Fibroblast of mammary gland (primary cell): ENCODE measurements around the gene MYLK4.
A peak's percentile ranks its signal among the peaks of the same experiment; 100 is the strongest.

ENCODE experiments used
- DNase-seq: peaks from one replicate; pipeline ENCODE4 v3.0.0-alpha.2; 2010; ENCODE audit warnings: low read depth
- H3K4me3 ChIP-seq: 2 replicates; pipeline ENCODE4 v1.5.1; 2011; ENCODE audit warnings: low read depth, mild to moderate bottlenecking, low read length, moderate library complexity; ENCODE audit not compliant: control insufficient read depth
- TF ChIP-seq, protein P1 (sequence below): conservative IDR thresholded peaks from 2 replicates; pipeline ENCODE4 v1.5.1; 2011; ENCODE audit warnings: low read depth, low read length, inconsistent platforms; ENCODE audit not compliant: control insufficient read depth, insufficient read depth

MYLK4 gene

DNA sequence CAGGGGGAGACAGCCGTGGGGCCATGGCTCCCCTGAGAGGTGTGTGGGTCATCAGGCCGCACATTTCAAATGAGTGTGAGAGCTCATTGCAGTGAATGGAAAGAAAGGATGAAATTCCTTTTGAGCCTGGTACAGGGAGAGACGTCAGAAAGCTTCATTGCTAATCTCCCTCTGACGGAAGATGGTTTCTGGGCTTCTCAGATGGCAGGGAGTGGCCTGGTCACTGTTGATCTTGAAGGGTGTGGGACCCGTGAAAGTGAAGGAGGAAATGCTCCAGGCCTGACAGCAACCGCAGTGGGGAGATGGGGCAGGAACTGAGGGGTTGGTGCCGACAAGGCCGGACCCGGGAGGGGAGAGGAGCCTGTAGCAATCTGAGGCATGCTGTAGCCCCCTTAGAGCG lies 127.4 kb downstream of the MYLK4 start:
- H3K4me3 ChIP-seq, result no peak overlapping the region
- TF ChIP-seq, protein P1, sequence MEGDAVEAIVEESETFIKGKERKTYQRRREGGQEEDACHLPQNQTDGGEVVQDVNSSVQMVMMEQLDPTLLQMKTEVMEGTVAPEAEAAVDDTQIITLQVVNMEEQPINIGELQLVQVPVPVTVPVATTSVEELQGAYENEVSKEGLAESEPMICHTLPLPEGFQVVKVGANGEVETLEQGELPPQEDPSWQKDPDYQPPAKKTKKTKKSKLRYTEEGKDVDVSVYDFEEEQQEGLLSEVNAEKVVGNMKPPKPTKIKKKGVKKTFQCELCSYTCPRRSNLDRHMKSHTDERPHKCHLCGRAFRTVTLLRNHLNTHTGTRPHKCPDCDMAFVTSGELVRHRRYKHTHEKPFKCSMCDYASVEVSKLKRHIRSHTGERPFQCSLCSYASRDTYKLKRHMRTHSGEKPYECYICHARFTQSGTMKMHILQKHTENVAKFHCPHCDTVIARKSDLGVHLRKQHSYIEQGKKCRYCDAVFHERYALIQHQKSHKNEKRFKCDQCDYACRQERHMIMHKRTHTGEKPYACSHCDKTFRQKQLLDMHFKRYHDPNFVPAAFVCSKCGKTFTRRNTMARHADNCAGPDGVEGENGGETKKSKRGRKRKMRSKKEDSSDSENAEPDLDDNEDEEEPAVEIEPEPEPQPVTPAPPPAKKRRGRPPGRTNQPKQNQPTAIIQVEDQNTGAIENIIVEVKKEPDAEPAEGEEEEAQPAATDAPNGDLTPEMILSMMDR, result no peak
- no peak for DNase-seq

DNA sequence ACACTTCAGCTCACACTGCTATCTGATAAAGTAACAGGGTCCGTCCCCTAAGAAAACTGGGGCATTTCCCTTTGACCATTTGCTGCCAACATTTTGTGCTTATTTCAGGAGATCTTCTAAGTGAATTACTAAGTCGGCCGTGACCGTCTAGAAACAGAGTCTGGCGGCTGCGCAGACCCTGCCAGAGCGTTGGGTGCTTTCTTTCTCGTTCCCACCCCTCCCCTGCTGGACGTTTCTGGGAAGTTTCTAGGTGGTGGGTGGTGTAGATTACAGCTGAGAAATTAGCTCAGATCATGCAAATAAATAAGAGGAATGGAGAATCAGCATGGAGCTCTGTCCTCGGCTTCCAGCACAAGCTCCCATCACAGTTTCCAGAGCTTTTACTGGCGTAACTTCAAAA lies 128.1 kb downstream of the MYLK4 start:
- DNase-seq, result peak; percentile 23
- TF ChIP-seq, protein P1, result peak; percentile 15
- H3K4me3 ChIP-seq, result no peak overlapping the region

DNA sequence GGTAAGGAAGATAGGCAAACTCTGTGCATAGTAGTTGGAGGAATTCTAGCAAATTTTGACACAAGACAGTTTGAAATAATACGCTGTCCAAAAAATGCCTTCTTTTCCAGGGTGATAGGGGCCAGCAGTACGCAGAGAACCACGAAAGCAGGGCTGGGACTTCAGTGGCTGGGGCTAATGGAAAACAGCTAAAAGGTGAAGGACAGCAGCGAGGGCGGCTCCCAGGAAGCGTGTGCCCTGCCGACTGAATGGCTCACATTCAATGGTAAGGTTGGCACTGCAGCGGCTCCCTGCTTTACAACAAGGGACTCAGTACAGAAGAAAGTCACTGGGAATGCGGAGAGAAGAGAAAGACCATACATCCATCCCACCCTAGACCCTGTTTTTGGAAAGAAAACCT lies 131.1 kb downstream of the MYLK4 start:
- DNase-seq, result no peak
- TF ChIP-seq, protein P1, result no peak
- H3K4me3 ChIP-seq, result no peak overlapping the region

DNA sequence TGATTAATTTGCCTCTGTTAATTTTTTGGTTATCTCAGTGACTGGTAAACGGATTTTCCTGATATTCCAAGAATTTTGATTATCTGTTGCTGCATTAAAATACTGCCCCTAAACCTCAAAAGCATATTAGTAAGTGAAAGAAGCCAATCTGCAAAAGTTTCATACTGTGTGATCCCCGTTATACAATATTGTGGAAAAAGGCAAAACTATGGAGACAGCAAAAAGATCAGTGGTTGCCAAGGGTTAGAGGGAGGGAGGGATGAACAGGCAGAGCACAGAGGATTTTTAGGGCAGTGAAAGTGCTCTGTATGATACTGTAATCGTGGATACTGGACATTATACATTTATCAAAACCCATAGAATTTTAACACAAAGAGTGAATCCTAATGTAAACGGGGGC lies 133.0 kb downstream of the MYLK4 start:
- no peak for DNase-seq
- TF ChIP-seq, protein P1, result no peak
- H3K4me3 ChIP-seq, result no peak overlapping the region

DNA sequence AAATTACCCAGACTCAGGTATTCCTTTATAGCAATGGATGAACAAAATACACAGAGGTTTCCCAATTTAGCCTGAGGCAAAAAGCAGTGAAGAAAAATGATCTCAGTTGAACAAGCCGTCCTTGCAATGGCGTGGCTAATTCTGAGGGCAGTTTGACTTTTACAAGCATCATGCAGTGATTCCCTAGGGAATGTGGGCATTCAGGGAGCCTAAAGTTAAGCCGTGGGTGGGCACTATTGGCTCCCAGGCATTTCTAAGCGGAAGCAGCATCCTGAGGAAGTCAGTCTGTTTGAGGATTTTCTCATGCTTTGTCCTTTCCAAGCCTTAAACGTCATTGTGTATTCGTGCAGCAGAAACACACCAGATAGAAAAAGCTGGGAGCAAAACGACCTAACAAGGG lies 133.9 kb downstream of the MYLK4 start:
- TF ChIP-seq, protein P1, result no peak
- no peak for DNase-seq
- H3K4me3 ChIP-seq, result no peak overlapping the region

DNA sequence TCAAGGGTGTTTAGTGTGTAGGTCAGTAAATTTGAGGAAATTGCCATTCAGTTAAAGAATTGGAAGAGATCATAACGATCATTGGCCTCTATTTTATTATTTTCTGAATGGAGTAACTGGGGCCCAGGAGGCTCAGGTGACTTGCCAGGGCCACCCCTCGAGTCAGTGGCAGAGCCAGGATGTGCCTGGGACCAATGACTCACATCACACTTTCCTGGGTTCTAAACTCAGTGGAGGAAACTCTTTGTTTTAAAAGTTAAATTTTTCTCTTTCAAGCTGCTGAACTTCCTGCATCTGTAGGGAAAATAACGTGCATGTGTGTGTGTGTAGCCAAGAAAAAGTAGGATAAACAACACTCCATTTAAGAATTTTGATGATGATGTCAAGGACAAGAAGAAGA lies 135.5 kb downstream of the MYLK4 start:
- no peak overlapping the region for H3K4me3 ChIP-seq
- no peak for DNase-seq
- TF ChIP-seq, protein P1, result no peak

DNA sequence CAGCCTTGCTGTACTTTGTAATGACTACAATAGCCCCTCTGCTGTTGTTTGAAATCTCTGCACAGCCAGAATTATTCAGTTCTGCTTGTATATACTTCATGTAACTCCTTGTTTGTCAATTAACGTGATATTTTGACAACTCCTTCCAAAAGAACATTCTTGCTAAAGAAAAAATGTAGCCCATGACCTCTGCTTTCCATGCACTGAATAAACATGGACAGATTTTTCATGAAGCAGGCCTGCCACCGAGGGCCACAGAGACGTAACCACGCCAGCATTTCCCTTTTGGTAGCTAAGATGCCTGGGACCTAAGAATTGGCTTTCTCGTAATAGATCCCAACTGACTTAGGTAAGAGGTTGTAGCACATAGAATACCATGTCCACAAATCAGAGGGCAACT lies 135.9 kb downstream of the MYLK4 start:
- H3K4me3 ChIP-seq, result no peak overlapping the region
- no peak for DNase-seq

More for the DNA sequence above, 135.9 kb downstream of the MYLK4 start:
- TF ChIP-seq, protein P1, result no peak
